Measurements from ENCODE around the gene SHANK1.

SHANK1 gene

GRCh38 chr19:50697414-50698124, 22.0 kb downstream of the SHANK1 start:
- no peak overlapping the region for H3K9ac ChIP-seq (ENCODE audit: low read depth, low read length, poor library complexity)
- H2BK5ac ChIP-seq (ENCODE audit: low read length): no peak overlapping the region
- H3K27me3 ChIP-seq (ENCODE audit: control insufficient read depth in 3 of 3, insufficient read depth in 3 of 3, low read depth in 1 of 3, low read length in 3 of 3): peaks cover 0 to 36% (median 13%) of the 10 kb centered on the region in 3 experiments
- H3K23ac ChIP-seq (ENCODE audit: low read depth, low read length, poor library complexity): no peak overlapping the region
- peaks cover 22 to 24% of the 10 kb centered on the region in 2 donors for H3K4me1 ChIP-seq (ENCODE audit: control insufficient read depth in 2 of 2, insufficient read depth in 1 of 2, low read depth in 1 of 2, low read length in 2 of 2)
- no peak overlapping the region for H4K8ac ChIP-seq (ENCODE audit: low read depth, low read length)
- no peak for DNase-seq (ENCODE audit: low spot score)
- no peak overlapping the region for H3K14ac ChIP-seq (ENCODE audit: low read length)
- H3K79me1 ChIP-seq (ENCODE audit: low read depth, low read length): peaks cover 2% of the 10 kb centered on the region
- H2BK15ac ChIP-seq (ENCODE audit: low read length): no peak overlapping the region
- H3K18ac ChIP-seq (ENCODE audit: low read length): no peak overlapping the region
- no peak overlapping the region for H2AK5ac ChIP-seq (ENCODE audit: low read depth, low read length)
- no peak overlapping the region for H2BK12ac ChIP-seq (ENCODE audit: low read length)
- no peak overlapping the region for H2AFZ ChIP-seq (ENCODE audit: low read length)
- no peak overlapping the region for H4K91ac ChIP-seq (ENCODE audit: low read depth, low read length, poor library complexity)
- H3K36me3 ChIP-seq (replicated peaks in 1 of 2; ENCODE audit: control insufficient read depth in 2 of 2, insufficient read depth in 2 of 2, low read length in 2 of 2): no peaks in the 10 kb centered on the region
- no peak overlapping the region for H3K4me3 ChIP-seq (ENCODE audit: low read length in 2 of 2)
- H3K4ac ChIP-seq (ENCODE audit: low read length): no peak overlapping the region
- peaks cover 0 to 2% of the 10 kb centered on the region in 2 donors for H3K9me3 ChIP-seq (replicated peaks in 1 of 2; ENCODE audit: control insufficient read depth in 2 of 2, insufficient read depth in 1 of 2, low read depth in 1 of 2, low read length in 2 of 2)
- no peak overlapping the region for H3K4me2 ChIP-seq (ENCODE audit: insufficient read depth, low read length, poor library complexity, severe bottlenecking)
- H3K27ac ChIP-seq (replicated peaks; ENCODE audit: low read length): no peak overlapping the region
- H2BK120ac ChIP-seq (ENCODE audit: low read depth, low read length): no peak overlapping the region
- WGBS, 2 donors (ENCODE audit: extremely low coverage in 2 of 2, insufficient read length in 2 of 2, insufficient replicate concordance in 1 of 2): no CpG with 5 or more reads among the region's 13 CpGs

DNA sequence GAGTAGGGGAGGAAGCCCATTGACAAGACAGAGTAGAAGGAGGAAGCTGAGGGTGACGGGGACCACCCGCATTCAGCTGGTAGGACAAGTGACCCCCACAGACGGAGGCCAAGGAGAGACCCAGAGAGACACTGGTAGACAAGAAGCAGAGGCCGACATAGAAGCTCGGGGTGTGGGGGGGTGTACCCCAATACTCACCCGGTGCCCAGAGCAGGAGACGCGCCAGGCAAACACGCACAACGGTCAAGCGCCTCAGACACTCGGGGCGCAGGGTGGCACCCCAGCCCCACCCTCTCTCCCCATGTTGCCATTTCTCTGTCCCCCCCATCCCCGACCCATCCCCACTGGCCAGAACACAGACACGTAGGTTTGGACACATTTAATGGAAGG, 23.5 kb downstream of the SHANK1 start:
- Histone ChIP-seq H4K91ac (ENCODE audit: low read depth, low read length, poor library complexity) (no peak overlapping the region), H4K8ac (ENCODE audit: low read depth, low read length) (no peak overlapping the region), H3K4me1 (ENCODE audit: control insufficient read depth in 2 of 2, insufficient read depth in 1 of 2, low read depth in 1 of 2, low read length in 2 of 2) (peaks cover 24 to 25% of the 10 kb centered on the region in 2 donors), H2BK12ac (ENCODE audit: low read length) (no peak overlapping the region), H2BK15ac (ENCODE audit: low read length) (peak overlapping the region; percentile 27), H2AK5ac (ENCODE audit: low read depth, low read length) (no peak overlapping the region), H3K23ac (ENCODE audit: low read depth, low read length, poor library complexity) (peak overlapping the region; percentile 60), H3K18ac (ENCODE audit: low read length) (peak overlapping the region; percentile 81), H2BK5ac (ENCODE audit: low read length) (no peak overlapping the region), H3K9ac (ENCODE audit: low read depth, low read length, poor library complexity) (peak overlapping the region; percentile 53), H3K14ac (ENCODE audit: low read length) (peak overlapping the region; percentile 47), H3K9me3 (replicated peaks in 1 of 2; ENCODE audit: control insufficient read depth in 2 of 2, insufficient read depth in 1 of 2, low read depth in 1 of 2, low read length in 2 of 2) (no peaks in the 10 kb centered on the region), H2AFZ (ENCODE audit: low read length) (no peak overlapping the region), H3K27me3 (ENCODE audit: control insufficient read depth in 3 of 3, insufficient read depth in 3 of 3, low read depth in 1 of 3, low read length in 3 of 3) (peaks cover 0 to 43% (median 13%) of the 10 kb centered on the region in 3 experiments), H3K79me1 (ENCODE audit: low read depth, low read length) (peaks cover 2% of the 10 kb centered on the region), H2BK120ac (ENCODE audit: low read depth, low read length) (peak overlapping the region; percentile 81), H3K4ac (ENCODE audit: low read length) (no peak overlapping the region), H3K4me2 (ENCODE audit: insufficient read depth, low read length, poor library complexity, severe bottlenecking) (peak overlapping the region; percentile 48), H3K4me3 (ENCODE audit: low read length in 2 of 2) (peak overlapping the region; percentile 41 to 44), H3K36me3 (replicated peaks in 1 of 2; ENCODE audit: control insufficient read depth in 2 of 2, insufficient read depth in 2 of 2, low read length in 2 of 2) (no peaks in the 10 kb centered on the region), H3K27ac (replicated peaks; ENCODE audit: low read length) (no peak overlapping the region)
- WGBS, 2 donors (ENCODE audit: extremely low coverage in 2 of 2, insufficient read length in 2 of 2, insufficient replicate concordance in 1 of 2): no CpG with 5 or more reads among the region's 15 CpGs
- DNase-seq (ENCODE audit: low spot score): no peak

DNA sequence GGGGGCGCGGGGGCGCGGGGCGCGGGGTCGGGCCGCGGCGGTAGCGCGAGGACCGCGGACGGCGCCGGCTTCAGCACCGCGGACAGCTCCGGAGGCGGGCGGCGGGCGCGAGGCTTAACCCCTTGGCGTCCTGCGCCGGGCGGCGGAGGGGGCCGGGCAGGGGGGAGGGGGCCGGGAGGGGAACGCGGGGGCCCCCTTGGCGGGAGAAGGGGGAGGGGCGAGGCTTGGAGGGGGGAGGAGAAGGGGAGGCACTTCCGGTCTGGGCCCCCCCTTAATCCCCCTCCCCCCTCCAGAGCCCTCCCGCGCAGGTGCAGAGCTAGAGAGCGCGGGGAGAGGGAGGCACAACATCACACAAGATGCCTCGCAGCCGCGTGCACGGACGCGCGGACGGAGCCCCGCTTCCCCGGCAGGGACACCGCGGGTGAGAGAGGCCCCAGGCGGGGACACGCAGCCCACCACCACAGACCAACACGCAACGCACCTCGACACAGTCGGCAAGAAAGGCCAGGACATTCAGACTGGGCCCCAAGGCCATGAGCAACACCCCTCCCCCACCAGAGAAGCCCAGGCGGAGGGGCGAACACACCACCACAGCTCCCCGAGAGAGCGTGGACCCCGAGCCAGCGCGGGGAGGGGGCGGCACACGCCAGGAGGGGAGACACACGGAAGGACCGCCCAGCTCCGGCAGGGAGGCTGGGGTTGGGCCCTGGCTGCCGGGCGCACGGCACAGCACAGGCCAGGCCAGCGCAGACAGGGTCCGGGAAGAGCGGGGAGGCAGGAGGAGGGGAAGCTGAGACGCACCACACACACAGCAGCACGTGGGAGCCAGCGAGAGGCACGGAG, 24.1 kb downstream of the SHANK1 start:
- Histone ChIP-seq H2BK5ac (ENCODE audit: low read length) (no peak overlapping the region), H3K79me1 (ENCODE audit: low read depth, low read length) (peaks cover 2% of the 10 kb centered on the region), H3K4me2 (ENCODE audit: insufficient read depth, low read length, poor library complexity, severe bottlenecking) (peak overlapping the region; percentile 48), H2AFZ (ENCODE audit: low read length) (peak overlapping the region; percentile 55), H2BK120ac (ENCODE audit: low read depth, low read length) (peak overlapping the region; percentile 81), H3K9ac (ENCODE audit: low read depth, low read length, poor library complexity) (peak overlapping the region; percentile 53), H2BK12ac (ENCODE audit: low read length) (no peak overlapping the region), H3K27me3 (ENCODE audit: control insufficient read depth in 3 of 3, insufficient read depth in 3 of 3, low read depth in 1 of 3, low read length in 3 of 3) (peaks cover 0 to 45% (median 13%) of the 10 kb centered on the region in 3 experiments), H4K91ac (ENCODE audit: low read depth, low read length, poor library complexity) (no peak overlapping the region), H3K18ac (ENCODE audit: low read length) (peak overlapping the region; percentile 81), H3K36me3 (replicated peaks in 1 of 2; ENCODE audit: control insufficient read depth in 2 of 2, insufficient read depth in 2 of 2, low read length in 2 of 2) (no peaks in the 10 kb centered on the region), H3K23ac (ENCODE audit: low read depth, low read length, poor library complexity) (peak overlapping the region; percentile 60), H3K14ac (ENCODE audit: low read length) (peak overlapping the region; percentile 47), H2BK15ac (ENCODE audit: low read length) (peak overlapping the region; percentile 27), H3K27ac (replicated peaks; ENCODE audit: low read length) (no peak overlapping the region), H4K8ac (ENCODE audit: low read depth, low read length) (no peak overlapping the region), H3K4me3 (ENCODE audit: low read length in 2 of 2) (peak overlapping the region; percentile 41 to 44), H3K4me1 (ENCODE audit: control insufficient read depth in 2 of 2, insufficient read depth in 1 of 2, low read depth in 1 of 2, low read length in 2 of 2) (peaks cover 24 to 25% of the 10 kb centered on the region in 2 donors), H3K9me3 (replicated peaks in 1 of 2; ENCODE audit: control insufficient read depth in 2 of 2, insufficient read depth in 1 of 2, low read depth in 1 of 2, low read length in 2 of 2) (no peaks in the 10 kb centered on the region), H3K4ac (ENCODE audit: low read length) (no peak overlapping the region), H2AK5ac (ENCODE audit: low read depth, low read length) (no peak overlapping the region)
- peak; percentile 56 for DNase-seq (ENCODE audit: low spot score)
- no CpG with 5 or more reads among the region's 81 CpGs for WGBS, 2 donors (ENCODE audit: extremely low coverage in 2 of 2, insufficient read length in 2 of 2, insufficient replicate concordance in 1 of 2)

DNA sequence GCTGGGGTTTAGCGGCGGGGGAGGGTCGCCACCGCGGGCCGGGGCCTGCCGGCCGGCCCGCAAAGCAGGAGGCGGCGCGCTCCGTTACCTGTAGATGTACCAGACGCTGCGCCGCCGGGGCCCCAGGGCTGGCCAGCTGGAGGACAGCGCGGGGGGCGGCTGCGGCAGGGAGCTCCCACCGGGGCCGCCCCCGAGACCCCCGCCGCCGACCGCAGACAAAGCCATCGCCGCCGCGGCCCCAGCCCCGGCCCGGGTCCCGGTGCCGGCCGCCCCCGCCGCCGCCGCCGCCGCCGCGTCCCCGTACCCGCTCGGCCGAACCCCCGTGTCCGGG, 24.8 kb downstream of the SHANK1 start:
- Histone ChIP-seq H3K4me3 (ENCODE audit: low read length in 2 of 2) (peak overlapping the region in 1 of 2 donors; percentile 39), H3K4ac (ENCODE audit: low read length) (no peak overlapping the region), H3K23ac (ENCODE audit: low read depth, low read length, poor library complexity) (no peak overlapping the region), H2AK5ac (ENCODE audit: low read depth, low read length) (no peak overlapping the region), H2BK5ac (ENCODE audit: low read length) (no peak overlapping the region), H2BK120ac (ENCODE audit: low read depth, low read length) (no peak overlapping the region), H3K14ac (ENCODE audit: low read length) (no peak overlapping the region), H2AFZ (ENCODE audit: low read length) (no peak overlapping the region), H3K27ac (replicated peaks; ENCODE audit: low read length) (no peak overlapping the region), H3K4me1 (ENCODE audit: control insufficient read depth in 2 of 2, insufficient read depth in 1 of 2, low read depth in 1 of 2, low read length in 2 of 2) (peaks cover 24 to 25% of the 10 kb centered on the region in 2 donors), H3K18ac (ENCODE audit: low read length) (no peak overlapping the region), H3K9ac (ENCODE audit: low read depth, low read length, poor library complexity) (no peak overlapping the region), H3K27me3 (ENCODE audit: control insufficient read depth in 3 of 3, insufficient read depth in 3 of 3, low read depth in 1 of 3, low read length in 3 of 3) (peaks cover 0 to 45% (median 13%) of the 10 kb centered on the region in 3 experiments), H2BK15ac (ENCODE audit: low read length) (no peak overlapping the region), H4K8ac (ENCODE audit: low read depth, low read length) (no peak overlapping the region), H3K4me2 (ENCODE audit: insufficient read depth, low read length, poor library complexity, severe bottlenecking) (peak overlapping the region; percentile 48), H2BK12ac (ENCODE audit: low read length) (no peak overlapping the region), H3K79me1 (ENCODE audit: low read depth, low read length) (peaks cover 2% of the 10 kb centered on the region), H3K36me3 (replicated peaks in 1 of 2; ENCODE audit: control insufficient read depth in 2 of 2, insufficient read depth in 2 of 2, low read length in 2 of 2) (no peaks in the 10 kb centered on the region), H4K91ac (ENCODE audit: low read depth, low read length, poor library complexity) (no peak overlapping the region), H3K9me3 (replicated peaks in 1 of 2; ENCODE audit: control insufficient read depth in 2 of 2, insufficient read depth in 1 of 2, low read depth in 1 of 2, low read length in 2 of 2) (no peaks in the 10 kb centered on the region)
- no peak for DNase-seq (ENCODE audit: low spot score)
- WGBS, 2 donors (ENCODE audit: extremely low coverage in 2 of 2, insufficient read length in 2 of 2, insufficient replicate concordance in 1 of 2): no CpG with 5 or more reads among the region's 51 CpGs

Measured in neuronal stem cell (in vitro differentiated cells).